K562 (cell line): ENCODE data around the gene TNNT1. TPM values are rescaled to one million over a fixed set of nuclear protein-coding genes. Genes with fewer than 3 reads are reported as not detected.

ENCODE experiments used
- ARID2 ChIP-seq: fragments of 450-650 bp; IDR thresholded peaks from 2 replicates; pipeline ENCODE4 v1.6.1; 2017; ENCODE audit warnings: antibody characterized with exemption, mild to moderate bottlenecking
- CBFA2T2 ChIP-seq: fragments of 450-650 bp; conservative IDR thresholded peaks from 2 replicates; pipeline ENCODE4 v1.6.1; 2017; ENCODE audit warnings: mild to moderate bottlenecking
- DMBX1 ChIP-seq: fragments of 250-450 bp; sonication (Bioruptor Pico); IDR thresholded peaks from 2 replicates; pipeline ENCODE4 v1.8.0; 2022; ENCODE audit warnings: inconsistent platforms, mild to moderate bottlenecking, moderate library complexity, borderline replicate concordance
- GATA2 ChIP-seq: sonication (generic); formaldehyde crosslinking; IDR thresholded peaks from 2 replicates; pipeline ENCODE4 v1.4.0; 2020; ENCODE audit warnings: mild to moderate bottlenecking, missing genetic modification reagents
- HCFC1 ChIP-seq: IDR thresholded peaks from 2 replicates; pipeline ENCODE4 v1.6.1; 2012; ENCODE audit warnings: low read depth, low read length, improper control_type of control experiment
- MAFK ChIP-seq: IDR thresholded peaks from 2 replicates; pipeline ENCODE4 v1.6.1; 2011; ENCODE audit warnings: low read length, improper control_type of control experiment
- MAZ ChIP-seq, 2 experiments: fragments of 450-650 bp in 1 of 2; sonication (generic) in 1 of 2; formaldehyde crosslinking; IDR thresholded peaks in 1 of 2; conservative IDR thresholded peaks in 1 of 2; 2 replicates each; pipeline versions ENCODE4 v1.4.0 to v1.5.0; 2020; ENCODE audit warnings: mild to moderate bottlenecking in 1 of 2, missing genetic modification reagents in 1 of 2
- MED1 ChIP-seq: sonication (generic); formaldehyde crosslinking; IDR thresholded peaks from 2 replicates; pipeline ENCODE4 v1.8.1; 2023; ENCODE audit warnings: missing genetic modification reagents, borderline replicate concordance
- NR3C1 ChIP-seq: sonication (generic); formaldehyde crosslinking; IDR thresholded peaks from 2 replicates; pipeline ENCODE4 v1.8.1; 2022; ENCODE audit warnings: missing genetic modification reagents
- NUFIP1 ChIP-seq: fragments of 450-650 bp; IDR thresholded peaks from 2 replicates; pipeline ENCODE4 v1.6.1; 2018; ENCODE audit not compliant: partially characterized antibody
- PCBP1 ChIP-seq: fragments of 200-400 bp; formaldehyde crosslinking; IDR thresholded peaks from 2 replicates; pipeline ENCODE4 v1.6.1; 2018; ENCODE audit warnings: mild to moderate bottlenecking, low read depth, low read length; ENCODE audit not compliant: poor library complexity, severe bottlenecking
- POLR3A ChIP-seq: IDR thresholded peaks from 2 replicates; pipeline ENCODE4 v1.6.1; 2011; ENCODE audit warnings: borderline replicate concordance, mild to moderate bottlenecking, moderate library complexity; ENCODE audit not compliant: insufficient read length, insufficient read depth; ENCODE audit errors: extremely low read depth
- RFX7 ChIP-seq: fragments of 250-450 bp; sonication (Bioruptor Pico); IDR thresholded peaks from 2 replicates; pipeline ENCODE4 v1.5.1; 2021; ENCODE audit warnings: mild to moderate bottlenecking
- SNRNP70 ChIP-seq: fragments of 200-400 bp; formaldehyde crosslinking; optimal IDR thresholded peaks from 2 replicates; pipeline ENCODE3; 2017; ENCODE audit warnings: low read depth, low read length
- THRAP3 ChIP-seq: fragments of 450-650 bp; IDR thresholded peaks from 2 replicates; pipeline ENCODE4 v1.6.1; 2016; ENCODE audit warnings: mild to moderate bottlenecking, inconsistent platforms, borderline replicate concordance
- ZBTB11 ChIP-seq, 3 experiments: fragments of 200-800 bp in 1 of 3; fragments of 250-450 bp in 1 of 3; fragments of 450-650 bp in 1 of 3; sonication (Bioruptor Pico) in 1 of 3; sonication (Bioruptor generic) in 1 of 3; formaldehyde crosslinking in 1 of 3; IDR thresholded peaks; 2 replicates each; pipeline versions ENCODE4 v1.6.1 to v1.8.0; 2016 to 2022; ENCODE audit warnings: mild to moderate bottlenecking in 2 of 3, missing genetic modification characterization in 2 of 3, missing compliant biosample characterization in 1 of 3, moderate library complexity in 1 of 3
- ZNF354B ChIP-seq: fragments of 250-450 bp; sonication (Bioruptor Pico); IDR thresholded peaks from 2 replicates; pipeline ENCODE4 v1.4.0; 2020
- ZNF57 ChIP-seq: fragments of 450-650 bp; formaldehyde crosslinking; IDR thresholded peaks from 2 replicates; pipeline ENCODE4 v1.4.0; 2020; ENCODE audit warnings: mild to moderate bottlenecking, moderate library complexity
- polyA plus RNA-seq, 8 experiments: library from polyadenylated mRNA; depleted of rRNA in 4 of 8; stranded (reverse) in 5 of 8; unstranded in 3 of 8; fragments of >200 nt; fragmentation: Nextera tagmentation in 2 of 8; fragmentation: Illumina TruSeq in 1 of 8; extraction: Ambion mirVana in 2 of 8; extraction: Trizol in 1 of 8; gene quantifications; 2 replicates each; pipeline versions ENCODE4 v1.2.1 to v1.2.3, GENCODE V29; 2011 to 2014; ENCODE audit warnings: inconsistent platforms in 1 of 8, missing spikeins in 1 of 8
- total RNA-seq, 7 experiments: library from RNA; depleted of rRNA in 6 of 7; stranded (reverse); fragments of >200 nt in 6 of 7; fragmentation: Illumina TruSeq in 2 of 7; extraction: Trizol in 2 of 7; gene quantifications; 2 replicates each; pipeline versions ENCODE4 v1.2.1 to v1.2.3, GENCODE V29; 2011 to 2021; ENCODE audit warnings: low replicate concordance in 1 of 7
- TF ChIP-seq, protein P1 (sequence below): fragments of 250-450 bp; sonication (Bioruptor Pico); IDR thresholded peaks from 2 replicates; pipeline ENCODE4 v1.4.0; 2020; ENCODE audit warnings: mild to moderate bottlenecking, moderate library complexity
- TF ChIP-seq, protein P2 (sequence below): fragments of 250-450 bp; sonication (Bioruptor Pico); IDR thresholded peaks from 2 replicates; pipeline ENCODE4 v1.5.0; 2020; ENCODE audit warnings: mild to moderate bottlenecking

TNNT1 gene
- total and polyA plus RNA-seq, 9 of the 15 experiments (the other 6 are each of a cell fraction or from before 2014, with no cell fraction given), result 31.8 to 390 (median 227) TPM

GRCh38 chr19:55179606-55180484 lies 30.8 kb upstream of the TNNT1 start, which contains the start of gene SYT5 (continued):
- no peak for TF ChIP-seq POLR3A
- no peak for TF ChIP-seq GATA2 (CRISPR knock-in tag)
- no peak for TF ChIP-seq NUFIP1
- no peak for TF ChIP-seq MAFK
- no peak for TF ChIP-seq ZNF57 (CRISPR knock-in tag)
- no peak for TF ChIP-seq ZBTB11 (CRISPR knock-in tag; IDR thresholded peaks at IDR 0.05)
- TF ChIP-seq MED1 (CRISPR knock-in tag), result no peak
- TF ChIP-seq DMBX1 (CRISPR knock-in tag), result no peak
- peak; percentile 96 for TF ChIP-seq NR3C1 (CRISPR knock-in tag)
- TF ChIP-seq MAZ (CRISPR knock-in tag; conservative IDR thresholded peaks at IDR 0.05 in 1 of 2, IDR thresholded peaks at IDR 0.05 in 1 of 2), result peak; percentile 96 to 99
- TF ChIP-seq SNRNP70, result no peak
- TF ChIP-seq, protein P1, sequence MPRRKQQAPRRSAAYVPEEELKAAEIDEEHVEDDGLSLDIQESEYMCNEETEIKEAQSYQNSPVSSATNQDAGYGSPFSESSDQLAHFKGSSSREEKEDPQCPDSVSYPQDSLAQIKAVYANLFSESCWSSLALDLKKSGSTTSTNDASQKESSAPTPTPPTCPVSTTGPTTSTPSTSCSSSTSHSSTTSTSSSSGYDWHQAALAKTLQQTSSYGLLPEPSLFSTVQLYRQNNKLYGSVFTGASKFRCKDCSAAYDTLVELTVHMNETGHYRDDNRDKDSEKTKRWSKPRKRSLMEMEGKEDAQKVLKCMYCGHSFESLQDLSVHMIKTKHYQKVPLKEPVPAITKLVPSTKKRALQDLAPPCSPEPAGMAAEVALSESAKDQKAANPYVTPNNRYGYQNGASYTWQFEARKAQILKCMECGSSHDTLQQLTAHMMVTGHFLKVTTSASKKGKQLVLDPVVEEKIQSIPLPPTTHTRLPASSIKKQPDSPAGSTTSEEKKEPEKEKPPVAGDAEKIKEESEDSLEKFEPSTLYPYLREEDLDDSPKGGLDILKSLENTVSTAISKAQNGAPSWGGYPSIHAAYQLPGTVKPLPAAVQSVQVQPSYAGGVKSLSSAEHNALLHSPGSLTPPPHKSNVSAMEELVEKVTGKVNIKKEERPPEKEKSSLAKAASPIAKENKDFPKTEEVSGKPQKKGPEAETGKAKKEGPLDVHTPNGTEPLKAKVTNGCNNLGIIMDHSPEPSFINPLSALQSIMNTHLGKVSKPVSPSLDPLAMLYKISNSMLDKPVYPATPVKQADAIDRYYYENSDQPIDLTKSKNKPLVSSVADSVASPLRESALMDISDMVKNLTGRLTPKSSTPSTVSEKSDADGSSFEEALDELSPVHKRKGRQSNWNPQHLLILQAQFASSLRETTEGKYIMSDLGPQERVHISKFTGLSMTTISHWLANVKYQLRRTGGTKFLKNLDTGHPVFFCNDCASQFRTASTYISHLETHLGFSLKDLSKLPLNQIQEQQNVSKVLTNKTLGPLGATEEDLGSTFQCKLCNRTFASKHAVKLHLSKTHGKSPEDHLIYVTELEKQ (CRISPR knock-in tag), result no peak
- TF ChIP-seq, protein P2, sequence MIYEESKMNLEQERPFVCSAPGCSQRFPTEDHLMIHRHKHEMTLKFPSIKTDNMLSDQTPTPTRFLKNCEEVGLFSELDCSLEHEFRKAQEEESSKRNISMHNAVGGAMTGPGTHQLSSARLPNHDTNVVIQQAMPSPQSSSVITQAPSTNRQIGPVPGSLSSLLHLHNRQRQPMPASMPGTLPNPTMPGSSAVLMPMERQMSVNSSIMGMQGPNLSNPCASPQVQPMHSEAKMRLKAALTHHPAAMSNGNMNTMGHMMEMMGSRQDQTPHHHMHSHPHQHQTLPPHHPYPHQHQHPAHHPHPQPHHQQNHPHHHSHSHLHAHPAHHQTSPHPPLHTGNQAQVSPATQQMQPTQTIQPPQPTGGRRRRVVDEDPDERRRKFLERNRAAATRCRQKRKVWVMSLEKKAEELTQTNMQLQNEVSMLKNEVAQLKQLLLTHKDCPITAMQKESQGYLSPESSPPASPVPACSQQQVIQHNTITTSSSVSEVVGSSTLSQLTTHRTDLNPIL (CRISPR knock-in tag), result no peak
- TF ChIP-seq ZNF354B (CRISPR knock-in tag), result no peak
- TF ChIP-seq CBFA2T2, result no peak
- TF ChIP-seq PCBP1, result peak; percentile 36
- TF ChIP-seq HCFC1, result no peak
- no peak for TF ChIP-seq ARID2
- TF ChIP-seq THRAP3, result no peak
- TF ChIP-seq RFX7 (CRISPR knock-in tag), result no peak
